Measurements from ENCODE around the gene POLR2J. TPM values are rescaled to one million over a fixed set of nuclear protein-coding genes. Genes with fewer than 3 reads are reported as not detected.
A peak's percentile ranks its signal among the peaks of the same experiment; 100 is the strongest.
"Not testable (repeated sequence)": the region's sequence is repeated elsewhere in the genome, so short reads cannot be mapped to it uniquely, and the experiment has no call there.

The POLR2J gene
- total RNA-seq, 1 experiment from 2014 or later = 51.4 TPM

GRCh38 chr7:102459221-102459844, 19.4 kb downstream of the POLR2J start:
- no peak overlapping the region for H3K4me3 Mint-ChIP-seq (ENCODE audit: unreplicated experiment)
- BruUV-seq (replicated peaks) = no TSS peak
- POLR2A ChIA-PET = interaction anchor here (1.6 kb wide), 1 partner anchor 63 kb away, joined by 3 read pairs; the partner anchor contains the start of gene PRKRIP1
- H3K4me1 Mint-ChIP-seq (ENCODE audit: insufficient read depth, unreplicated experiment) = peaks cover 6% of the 10 kb centered on the region
- intact Hi-C loops (cut with micrococcal nuclease) = no loop called here
- CTCF ChIA-PET = no interaction called here
- H3K36me3 Mint-ChIP-seq (ENCODE audit: insufficient read depth, unreplicated experiment) = peaks cover 45% of the 10 kb centered on the region
- no peaks in the 10 kb centered on the region for H3K27me3 Mint-ChIP-seq (ENCODE audit: insufficient read depth, unreplicated experiment)
- TF ChIP-seq CTCF (IDR thresholded peaks at IDR 0.05; ENCODE audit: unreplicated experiment) = no peak
- H3K9me3 Mint-ChIP-seq (ENCODE audit: unreplicated experiment) = no peaks in the 10 kb centered on the region
- no peak for DNase-seq (ENCODE audit: unreplicated experiment)
- H3K27ac Mint-ChIP-seq (ENCODE audit: low read depth, unreplicated experiment) = no peak overlapping the region

GRCh38 chr7:102457352-102457924, 21.3 kb downstream of the POLR2J start:
- no peaks in the 10 kb centered on the region for H3K27me3 Mint-ChIP-seq (ENCODE audit: insufficient read depth, unreplicated experiment)
- H3K27ac Mint-ChIP-seq (ENCODE audit: low read depth, unreplicated experiment) = no peak overlapping the region
- no peak for DNase-seq (ENCODE audit: unreplicated experiment)
- ChIA-PET POLR2A (no interaction called here), CTCF (no interaction called here)
- H3K36me3 Mint-ChIP-seq (ENCODE audit: insufficient read depth, unreplicated experiment) = peaks cover 45% of the 10 kb centered on the region
- intact Hi-C loops (cut with micrococcal nuclease) = no loop called here
- TF ChIP-seq CTCF (IDR thresholded peaks at IDR 0.05; ENCODE audit: unreplicated experiment) = no peak
- no peaks in the 10 kb centered on the region for H3K9me3 Mint-ChIP-seq (ENCODE audit: unreplicated experiment)
- BruUV-seq (replicated peaks) = TSS peak; percentile 24
- H3K4me1 Mint-ChIP-seq (ENCODE audit: insufficient read depth, unreplicated experiment) = no peaks in the 10 kb centered on the region
- H3K4me3 Mint-ChIP-seq (ENCODE audit: unreplicated experiment) = no peak overlapping the region

GRCh38 chr7:102456327-102456726, 22.4 kb downstream of the POLR2J start:
- BruUV-seq (replicated peaks) = no TSS peak
- CTCF ChIA-PET = interaction anchor here (0.7 kb wide), 1 partner anchor 179 kb away, joined by 3 read pairs; no protein-coding TSS in a partner anchor
- no peaks in the 10 kb centered on the region for H3K4me1 Mint-ChIP-seq (ENCODE audit: insufficient read depth, unreplicated experiment)
- no peaks in the 10 kb centered on the region for H3K9me3 Mint-ChIP-seq (ENCODE audit: unreplicated experiment)
- no peak overlapping the region for H3K27ac Mint-ChIP-seq (ENCODE audit: low read depth, unreplicated experiment)
- POLR2A ChIA-PET = interaction anchor here (0.6 to 2.2 kb wide), 3 partner anchors 8 to 1525 kb away, joined by 3 to 10 read pairs (median 3); partner anchors contain the start of genes ALKBH4 and LRWD1
- TF ChIP-seq CTCF (IDR thresholded peaks at IDR 0.05; ENCODE audit: unreplicated experiment) = no peak
- intact Hi-C loops (cut with micrococcal nuclease) = no loop called here
- no peaks in the 10 kb centered on the region for H3K27me3 Mint-ChIP-seq (ENCODE audit: insufficient read depth, unreplicated experiment)
- no peak overlapping the region for H3K4me3 Mint-ChIP-seq (ENCODE audit: unreplicated experiment)
- peak; percentile 32 for DNase-seq (ENCODE audit: unreplicated experiment)
- H3K36me3 Mint-ChIP-seq (ENCODE audit: insufficient read depth, unreplicated experiment) = peaks cover 45% of the 10 kb centered on the region

- Mint-ChIP-seq H3K36me3 (ENCODE audit: insufficient read depth, unreplicated experiment) (peaks cover 39% of the 10 kb centered on the region), H3K27me3 (ENCODE audit: insufficient read depth, unreplicated experiment) (no peaks in the 10 kb centered on the region), H3K9me3 (ENCODE audit: unreplicated experiment) (no peaks in the 10 kb centered on the region), H3K4me1 (ENCODE audit: insufficient read depth, unreplicated experiment) (no peaks in the 10 kb centered on the region), H3K27ac (ENCODE audit: low read depth, unreplicated experiment) (no peak overlapping the region), H3K4me3 (ENCODE audit: unreplicated experiment) (no peak overlapping the region)
- DNase-seq (ENCODE audit: unreplicated experiment) = no peak
- TF ChIP-seq CTCF (IDR thresholded peaks at IDR 0.05; ENCODE audit: unreplicated experiment) = no peak
- POLR2A ChIA-PET = interaction anchor here (0.6 to 2.2 kb wide), 2 partner anchors 9 to 33 kb away, joined by 3 to 10 read pairs; partner anchors contain the start of genes ALKBH4 and LRWD1
- BruUV-seq (replicated peaks) = no TSS peak
- CTCF ChIA-PET = no interaction called here
- intact Hi-C loops (cut with micrococcal nuclease) = no loop called here
Observed at GRCh38 chr7:102455596-102455995, 23.1 kb downstream of the POLR2J start.

- intact Hi-C loops (cut with micrococcal nuclease); DNase-seq (ENCODE audit: unreplicated experiment): not testable (repeated sequence)
Observed at GRCh38 chr7:102454932-102455331, 23.8 kb downstream of the POLR2J start.

More at GRCh38 chr7:102454932-102455331, 23.8 kb downstream of the POLR2J start:
- H3K4me3 Mint-ChIP-seq (ENCODE audit: unreplicated experiment); H3K27me3 Mint-ChIP-seq (ENCODE audit: insufficient read depth, unreplicated experiment); H3K9me3 Mint-ChIP-seq (ENCODE audit: unreplicated experiment); CTCF ChIA-PET; BruUV-seq (replicated peaks); H3K4me1 Mint-ChIP-seq (ENCODE audit: insufficient read depth, unreplicated experiment); H3K27ac Mint-ChIP-seq (ENCODE audit: low read depth, unreplicated experiment): not testable (repeated sequence)
- peaks cover 34% of the 10 kb centered on the region for H3K36me3 Mint-ChIP-seq (ENCODE audit: insufficient read depth, unreplicated experiment)
- POLR2A ChIA-PET = interaction anchor here (0.6 to 2.2 kb wide), 3 partner anchors 9 to 148 kb away, joined by 3 to 10 read pairs (median 3); partner anchors contain the start of genes ALKBH4 and LRWD1
